IMR-90 (cell line): ENCODE measurements around the gene TGFB2.

Source experiments
- CEBPB ChIP-seq: IDR thresholded peaks from 2 replicates; pipeline ENCODE4 v1.6.1; 2012; ENCODE audit warnings: low read depth, low read length, improper control_type of control experiment
- MAZ ChIP-seq: IDR thresholded peaks from 2 replicates; pipeline ENCODE4 v1.6.1; 2012; ENCODE audit warnings: low read depth, mild to moderate bottlenecking, low read length, improper control_type of control experiment, moderate library complexity, borderline replicate concordance
- POLR2A ChIP-seq: IDR thresholded peaks from 2 replicates; pipeline ENCODE4 v1.6.1; 2012; ENCODE audit warnings: mild to moderate bottlenecking, low read depth, low read length
- RAD21 ChIP-seq: IDR thresholded peaks from 2 replicates; pipeline ENCODE4 v1.6.1; 2012; ENCODE audit warnings: low read length, improper control_type of control experiment
- RCOR1 ChIP-seq: IDR thresholded peaks from 2 replicates; pipeline ENCODE4 v1.6.1; 2012; ENCODE audit warnings: mild to moderate bottlenecking, low read length, improper control_type of control experiment; ENCODE audit not compliant: insufficient replicate concordance
- SMC3 ChIP-seq: fragments of 150-350 bp; IDR thresholded peaks from 2 replicates; pipeline ENCODE4 v1.6.1; 2016; ENCODE audit warnings: low read depth, mild to moderate bottlenecking, antibody characterized with exemption, low read length, moderate library complexity
- TF ChIP-seq, protein P1 (sequence below): conservative IDR thresholded peaks from 2 replicates; pipeline ENCODE4 v1.5.1; 2012; ENCODE audit warnings: mild to moderate bottlenecking, low read depth, low read length, improper control_type of control experiment

DNA sequence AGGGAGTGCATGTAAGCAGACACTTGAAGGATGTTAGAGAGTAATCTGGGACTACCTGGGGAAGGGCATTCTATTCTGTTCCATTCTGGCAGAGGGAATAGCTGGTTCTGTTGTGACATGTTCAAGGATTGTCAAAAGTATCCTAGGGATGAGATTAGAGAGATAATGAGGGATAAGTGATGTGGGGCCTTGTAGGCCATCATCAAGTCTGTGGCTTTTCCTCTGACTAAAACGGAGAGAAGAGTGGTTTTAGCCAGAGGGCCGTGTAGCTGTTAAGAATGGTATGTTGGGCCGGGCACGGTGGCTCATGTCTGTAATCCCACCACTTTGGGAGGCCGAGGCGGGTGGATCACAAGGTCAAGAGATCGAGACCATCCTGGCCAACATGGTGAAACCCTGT, 23.6 kb downstream of the TGFB2 start:
- TF ChIP-seq, protein P1, sequence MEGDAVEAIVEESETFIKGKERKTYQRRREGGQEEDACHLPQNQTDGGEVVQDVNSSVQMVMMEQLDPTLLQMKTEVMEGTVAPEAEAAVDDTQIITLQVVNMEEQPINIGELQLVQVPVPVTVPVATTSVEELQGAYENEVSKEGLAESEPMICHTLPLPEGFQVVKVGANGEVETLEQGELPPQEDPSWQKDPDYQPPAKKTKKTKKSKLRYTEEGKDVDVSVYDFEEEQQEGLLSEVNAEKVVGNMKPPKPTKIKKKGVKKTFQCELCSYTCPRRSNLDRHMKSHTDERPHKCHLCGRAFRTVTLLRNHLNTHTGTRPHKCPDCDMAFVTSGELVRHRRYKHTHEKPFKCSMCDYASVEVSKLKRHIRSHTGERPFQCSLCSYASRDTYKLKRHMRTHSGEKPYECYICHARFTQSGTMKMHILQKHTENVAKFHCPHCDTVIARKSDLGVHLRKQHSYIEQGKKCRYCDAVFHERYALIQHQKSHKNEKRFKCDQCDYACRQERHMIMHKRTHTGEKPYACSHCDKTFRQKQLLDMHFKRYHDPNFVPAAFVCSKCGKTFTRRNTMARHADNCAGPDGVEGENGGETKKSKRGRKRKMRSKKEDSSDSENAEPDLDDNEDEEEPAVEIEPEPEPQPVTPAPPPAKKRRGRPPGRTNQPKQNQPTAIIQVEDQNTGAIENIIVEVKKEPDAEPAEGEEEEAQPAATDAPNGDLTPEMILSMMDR, result no peak
- TF ChIP-seq POLR2A, result no peak
- no peak for TF ChIP-seq CEBPB
- TF ChIP-seq SMC3, result no peak
- no peak for TF ChIP-seq RAD21
- TF ChIP-seq MAZ, result no peak
- TF ChIP-seq RCOR1, result no peak
